OCI-LY1 (cell line): ENCODE data around the gene FBXW9.

Experiments used
- EZH2 ChIP-seq: fragments of 200-600 bp; sonication (generic), shearing (Covaris generic); IDR thresholded peaks from 2 replicates; pipeline ENCODE4 v1.8.0; 2017; ENCODE audit warnings: borderline replicate concordance, mixed run types, mild to moderate bottlenecking, antibody characterized with exemption, low read length, moderate library complexity, mixed read lengths
- TF ChIP-seq, protein P1 (sequence below): fragments of 200-600 bp; sonication (generic), shearing (Covaris generic); IDR thresholded peaks from 2 replicates; pipeline ENCODE4 v1.5.1; 2017; ENCODE audit warnings: mild to moderate bottlenecking, antibody characterized with exemption, low read length, moderate library complexity, mixed read lengths

GRCh38 chr19:12722566-12723380, 26.3 kb upstream of the FBXW9 start:
- TF ChIP-seq, protein P1, sequence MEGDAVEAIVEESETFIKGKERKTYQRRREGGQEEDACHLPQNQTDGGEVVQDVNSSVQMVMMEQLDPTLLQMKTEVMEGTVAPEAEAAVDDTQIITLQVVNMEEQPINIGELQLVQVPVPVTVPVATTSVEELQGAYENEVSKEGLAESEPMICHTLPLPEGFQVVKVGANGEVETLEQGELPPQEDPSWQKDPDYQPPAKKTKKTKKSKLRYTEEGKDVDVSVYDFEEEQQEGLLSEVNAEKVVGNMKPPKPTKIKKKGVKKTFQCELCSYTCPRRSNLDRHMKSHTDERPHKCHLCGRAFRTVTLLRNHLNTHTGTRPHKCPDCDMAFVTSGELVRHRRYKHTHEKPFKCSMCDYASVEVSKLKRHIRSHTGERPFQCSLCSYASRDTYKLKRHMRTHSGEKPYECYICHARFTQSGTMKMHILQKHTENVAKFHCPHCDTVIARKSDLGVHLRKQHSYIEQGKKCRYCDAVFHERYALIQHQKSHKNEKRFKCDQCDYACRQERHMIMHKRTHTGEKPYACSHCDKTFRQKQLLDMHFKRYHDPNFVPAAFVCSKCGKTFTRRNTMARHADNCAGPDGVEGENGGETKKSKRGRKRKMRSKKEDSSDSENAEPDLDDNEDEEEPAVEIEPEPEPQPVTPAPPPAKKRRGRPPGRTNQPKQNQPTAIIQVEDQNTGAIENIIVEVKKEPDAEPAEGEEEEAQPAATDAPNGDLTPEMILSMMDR = no peak
- TF ChIP-seq EZH2 = no peak
